GM21515 (cell line): ENCODE measurements around the gene SHISA6.

Experiments used
- ATAC-seq: cut with Tn5 transposase; IDR thresholded peaks from one replicate; pipeline ENCODE4 v1.9.1; 2021; ENCODE audit not compliant: unreplicated experiment

Gene SHISA6

DNA sequence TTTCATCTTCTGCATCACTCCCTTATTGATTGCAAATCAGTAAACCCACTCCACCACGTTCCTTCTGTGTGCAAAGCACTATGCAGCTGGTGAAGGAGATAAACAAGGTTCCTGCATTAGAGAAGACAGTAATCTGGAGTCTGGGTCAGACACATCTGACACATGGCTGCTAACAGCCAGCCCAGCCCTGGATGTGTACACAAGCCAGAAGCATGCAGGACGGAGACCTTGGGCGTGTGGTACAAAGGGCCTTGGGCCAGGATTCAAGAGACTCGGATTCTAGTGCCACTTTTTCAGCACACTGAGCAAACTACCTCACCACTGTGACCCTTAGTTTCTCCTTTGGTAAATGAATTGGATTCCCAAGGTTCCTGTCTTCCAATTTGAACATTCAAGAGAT is 270.7 kb downstream of the SHISA6 start:
- no peak for ATAC-seq

GRCh38 chr17:11514565-11514964 is 273.6 kb downstream of the SHISA6 start:
- ATAC-seq, result no peak

GRCh38 chr17:11514981-11515680 is 274.1 kb downstream of the SHISA6 start:
- ATAC-seq, result no peak

- ATAC-seq, result no peak
Measured at GRCh38 chr17:11515901-11516300, 274.9 kb downstream of the SHISA6 start.

GRCh38 chr17:11535231-11535630 is 294.2 kb downstream of the SHISA6 start:
- ATAC-seq, result no peak

DNA sequence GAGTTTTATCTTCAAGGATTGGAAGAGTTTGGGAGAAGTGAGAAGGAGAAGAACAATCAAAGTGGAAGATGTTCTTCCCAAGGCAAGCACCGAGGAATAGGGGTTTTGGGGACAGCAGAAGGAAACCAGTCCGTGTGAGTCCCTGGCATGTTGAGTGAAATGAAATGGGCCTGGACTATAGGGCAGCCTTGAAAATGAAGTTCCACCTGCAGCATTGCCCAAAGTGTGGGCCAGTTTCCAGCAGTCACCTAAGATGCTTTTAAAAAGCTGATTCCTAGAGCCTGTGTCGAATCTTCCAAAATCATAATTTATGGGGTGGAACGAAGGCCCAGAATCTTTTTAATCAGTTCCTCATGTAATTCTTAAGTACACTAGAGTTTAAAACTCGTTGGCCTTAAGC is 297.4 kb downstream of the SHISA6 start:
- no peak for ATAC-seq

DNA sequence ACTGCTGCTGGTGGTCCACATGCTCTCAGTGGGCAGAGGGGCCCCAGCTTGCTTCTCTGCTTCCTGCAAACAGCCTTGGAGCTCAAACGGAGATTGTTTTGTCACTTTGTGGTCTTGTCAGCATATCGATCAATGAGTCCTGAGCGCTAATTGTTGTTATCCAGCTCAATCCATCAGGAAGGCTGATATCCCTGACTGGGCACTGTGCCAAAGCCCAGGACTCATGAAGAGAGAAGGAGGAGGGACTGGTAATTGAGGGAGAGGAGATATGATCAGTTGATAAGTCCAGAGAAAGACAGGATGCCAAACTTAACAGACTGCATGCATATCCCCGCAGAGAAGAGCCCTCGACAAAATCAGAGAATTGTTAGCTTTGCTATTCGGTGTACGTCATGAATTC is 298.6 kb downstream of the SHISA6 start:
- ATAC-seq, result no peak

DNA sequence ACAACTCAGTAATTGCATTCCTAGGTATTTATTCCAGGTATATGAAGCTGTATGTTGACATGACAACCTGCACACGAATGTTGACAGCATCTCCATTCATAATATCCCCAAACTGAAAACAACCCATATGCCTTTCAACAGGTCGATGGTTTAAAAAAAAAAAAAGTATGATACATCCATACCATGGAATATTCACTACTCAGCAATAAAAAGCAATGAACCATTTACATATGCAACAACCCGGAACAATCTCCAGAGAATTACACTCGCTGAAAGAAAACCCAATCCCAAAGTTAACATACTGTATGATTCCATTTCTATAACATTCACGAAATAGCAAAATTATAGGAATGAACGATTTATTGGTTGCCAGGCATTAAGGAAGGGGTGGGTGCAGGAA is 304.0 kb downstream of the SHISA6 start:
- ATAC-seq, result no peak

DNA sequence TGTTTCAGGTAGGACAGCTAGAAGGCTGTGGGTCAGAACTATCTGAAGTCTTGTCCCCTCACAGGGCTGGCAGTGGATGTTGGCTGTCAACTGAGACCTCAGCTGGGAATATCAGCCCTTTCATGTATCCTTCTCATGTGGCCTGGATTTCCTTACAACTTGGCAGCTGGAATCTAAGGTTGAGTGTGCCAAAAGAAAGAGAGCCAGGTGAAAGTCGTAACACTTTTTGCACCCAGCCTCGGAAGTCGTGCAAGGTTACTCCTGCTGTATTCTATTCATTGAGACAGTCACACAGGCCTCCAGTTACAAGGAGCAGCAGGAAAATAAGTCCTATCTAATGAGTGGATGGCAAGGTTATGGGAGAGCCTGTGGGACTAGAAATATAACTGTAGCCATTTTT is 304.7 kb downstream of the SHISA6 start:
- no peak for ATAC-seq

DNA sequence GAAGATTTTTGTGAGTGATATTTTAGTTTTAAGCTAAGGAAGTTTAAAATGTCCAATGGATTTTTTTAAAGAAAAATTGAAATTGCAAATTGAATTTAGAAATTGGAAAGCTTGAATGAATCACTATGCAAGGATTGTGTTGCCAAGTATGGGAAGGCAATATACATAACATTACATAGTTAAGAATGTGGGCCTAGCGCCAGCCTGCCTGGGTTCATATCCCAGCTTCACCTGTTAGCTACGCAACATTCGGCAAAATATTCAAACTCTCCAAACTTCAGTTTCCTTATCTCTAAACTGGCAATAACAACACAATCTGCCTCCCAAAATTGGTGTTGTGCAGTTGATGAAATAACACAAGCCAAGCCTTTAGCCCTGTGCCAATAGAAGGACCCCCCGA is 306.8 kb downstream of the SHISA6 start:
- ATAC-seq, result no peak

DNA sequence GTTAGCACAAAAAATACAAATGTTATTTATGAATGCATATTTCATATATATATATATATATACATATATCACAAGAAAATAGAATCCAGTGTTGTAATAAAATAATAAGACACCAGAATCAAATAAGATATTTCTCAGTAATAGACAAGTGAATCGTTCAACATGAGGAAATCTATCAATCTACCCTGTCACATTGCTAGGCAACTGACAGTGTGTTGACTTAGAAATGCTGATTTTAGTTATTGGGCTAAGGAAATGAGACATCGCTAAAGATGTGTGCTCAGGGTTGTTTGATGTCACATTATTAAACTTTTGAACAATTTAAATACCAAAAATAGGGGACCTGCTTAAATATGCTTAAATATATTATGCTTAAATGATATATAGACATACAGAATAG is 307.4 kb downstream of the SHISA6 start:
- ATAC-seq, result no peak

DNA sequence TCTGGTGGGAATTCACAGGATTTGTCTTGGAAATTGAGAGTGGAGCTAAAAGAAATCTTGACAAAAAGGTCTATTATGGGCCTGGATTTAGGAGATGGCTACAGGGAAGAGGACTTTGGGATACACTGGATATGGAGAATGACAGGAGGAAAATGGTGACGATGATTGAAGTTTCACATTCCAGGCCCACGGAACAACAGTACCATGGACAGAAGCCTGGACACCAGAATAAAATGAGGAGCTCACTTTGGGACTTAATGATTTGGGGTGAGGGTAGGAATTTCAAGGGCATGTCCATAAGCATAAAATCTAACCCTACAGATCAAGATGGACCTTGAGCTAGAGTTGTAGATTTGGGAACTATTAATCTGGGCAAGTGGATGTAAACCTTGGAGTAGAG is 309.4 kb downstream of the SHISA6 start:
- ATAC-seq, result no peak

GRCh38 chr17:11551442-11551841 is 310.4 kb downstream of the SHISA6 start:
- ATAC-seq, result no peak

DNA sequence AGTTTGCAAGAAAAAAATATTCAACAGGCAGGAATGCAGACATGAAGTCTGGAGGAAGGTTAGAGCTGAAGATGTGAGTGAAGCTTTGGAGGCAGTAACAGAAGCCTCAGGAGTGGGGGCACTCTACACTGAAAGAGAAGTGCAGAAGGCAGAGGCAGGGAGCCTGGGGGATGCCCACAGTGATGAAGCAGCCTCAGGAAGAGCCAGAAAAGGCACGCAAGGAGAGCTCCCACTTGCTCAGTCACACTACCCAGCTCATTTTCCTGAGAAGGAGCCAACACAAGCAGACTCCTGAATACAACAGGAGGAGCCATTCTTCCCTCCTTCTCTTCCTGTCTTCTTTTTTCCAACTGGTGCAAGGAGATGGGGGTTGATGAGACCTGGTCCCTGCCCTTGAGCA is 312.1 kb downstream of the SHISA6 start:
- no peak for ATAC-seq

- ATAC-seq, result no peak
Measured at GRCh38 chr17:11554042-11554441, 313.0 kb downstream of the SHISA6 start.

DNA sequence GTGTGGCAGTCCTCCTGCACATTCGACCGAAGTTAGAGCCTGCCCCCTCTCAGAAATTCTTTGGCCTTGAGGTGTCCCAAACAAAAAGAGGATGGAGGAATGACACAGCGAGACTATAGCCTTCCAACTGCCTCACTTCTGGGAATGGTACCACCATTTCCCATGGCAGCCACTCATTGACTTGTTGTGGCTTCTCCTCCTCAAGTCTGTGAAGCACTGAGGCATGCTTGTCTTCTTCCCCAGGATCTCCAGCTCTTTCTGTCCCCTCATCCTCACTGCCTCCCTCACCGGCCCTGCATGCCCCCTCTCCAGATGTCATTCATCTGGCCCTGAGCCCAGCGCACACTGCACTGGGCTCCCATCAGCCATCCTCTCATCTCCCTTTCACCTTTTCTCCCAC is 313.5 kb downstream of the SHISA6 start:
- ATAC-seq, result no peak

GRCh38 chr17:11555530-11555929 is 314.5 kb downstream of the SHISA6 start:
- no peak for ATAC-seq

DNA sequence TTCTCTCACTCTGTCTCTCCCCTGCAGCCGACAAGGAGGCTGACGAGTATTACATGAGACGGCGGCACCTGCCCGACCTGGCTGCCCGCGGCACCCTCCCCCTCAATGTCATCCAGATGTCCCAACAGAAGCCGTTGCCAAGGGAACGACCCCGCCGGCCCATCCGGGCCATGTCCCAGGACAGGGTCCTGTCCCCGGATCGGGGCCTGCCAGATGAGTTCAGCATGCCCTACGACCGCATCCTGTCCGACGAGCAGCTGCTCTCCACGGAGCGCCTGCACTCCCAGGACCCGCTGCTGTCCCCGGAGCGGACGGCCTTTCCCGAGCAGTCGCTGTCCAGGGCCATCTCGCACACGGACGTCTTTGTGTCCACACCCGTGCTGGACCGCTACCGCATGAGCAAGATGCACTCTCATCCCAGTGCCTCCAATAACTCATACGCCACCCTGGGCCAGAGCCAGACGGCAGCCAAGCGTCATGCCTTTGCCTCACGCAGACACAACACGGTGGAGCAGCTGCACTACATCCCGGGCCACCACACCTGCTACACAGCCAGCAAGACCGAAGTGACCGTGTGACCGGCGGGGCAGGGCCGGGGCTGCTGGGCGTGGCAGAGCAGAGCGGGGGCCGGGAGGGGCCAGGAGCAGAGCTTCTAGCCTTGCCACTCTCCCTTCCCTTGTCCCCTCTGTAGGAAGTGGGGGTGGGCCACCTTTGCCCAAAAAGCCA is 316.9 kb downstream of the SHISA6 start:
- no peak for ATAC-seq

GRCh38 chr17:11558681-11559234 is 317.7 kb downstream of the SHISA6 start:
- ATAC-seq, result no peak

DNA sequence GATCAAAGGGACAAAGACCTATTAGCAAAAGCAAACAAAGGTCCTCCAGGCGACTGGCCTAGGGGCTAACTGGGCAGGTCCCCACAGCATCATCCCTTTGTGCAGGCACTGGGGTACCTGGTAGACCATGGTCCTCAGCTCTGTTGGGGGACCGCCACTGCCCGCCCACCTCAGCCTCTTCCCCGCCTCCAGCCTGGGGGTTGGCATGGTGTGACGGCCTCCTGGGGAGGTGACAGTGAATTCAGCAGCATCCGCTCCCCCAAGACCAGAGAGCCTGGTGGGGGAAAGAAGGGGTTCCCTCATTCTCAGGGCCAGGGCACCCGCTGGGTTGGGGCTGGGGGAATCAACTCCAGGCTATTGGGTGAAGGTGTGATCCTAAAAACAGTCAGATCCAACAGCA is 318.6 kb downstream of the SHISA6 start:
- ATAC-seq, result no peak

DNA sequence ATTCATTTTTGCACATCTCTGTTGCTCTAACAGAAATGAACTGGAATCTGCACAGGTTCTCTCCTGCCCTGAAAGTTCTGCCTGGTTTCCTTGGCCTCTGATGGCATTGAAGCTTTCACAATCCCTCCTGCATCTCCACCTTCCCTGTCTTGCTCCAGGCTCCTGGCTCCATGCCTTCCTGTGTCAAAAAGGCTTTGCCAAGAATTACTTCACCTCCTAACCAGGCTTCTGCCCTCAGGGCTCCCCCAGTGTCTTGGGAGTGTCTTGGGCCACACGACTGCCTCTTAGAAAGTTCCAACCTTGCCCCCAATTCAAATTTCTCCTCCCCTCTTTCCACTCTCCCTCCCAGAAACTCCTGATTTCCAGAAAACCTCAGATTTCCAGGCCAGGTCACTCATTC is 320.3 kb downstream of the SHISA6 start:
- no peak for ATAC-seq

DNA sequence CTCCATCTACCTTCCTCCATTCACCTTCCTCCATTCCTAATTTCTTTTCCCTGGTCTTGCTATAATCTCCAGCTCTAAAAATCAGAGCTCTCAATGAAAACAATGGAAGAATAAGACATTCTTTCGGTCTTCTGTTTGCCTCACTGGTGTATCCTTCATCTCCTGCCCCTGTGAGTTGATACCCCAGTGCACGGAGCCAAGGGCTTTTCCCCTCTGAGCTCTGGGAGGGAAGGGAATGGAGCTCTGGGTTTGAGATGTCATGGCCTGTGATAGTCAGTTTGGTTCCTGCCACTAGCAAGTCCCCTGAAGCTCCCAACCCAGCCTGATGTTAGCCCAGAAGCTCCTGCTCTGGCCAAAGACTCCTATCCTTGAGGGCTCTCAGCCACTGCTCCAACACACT is 320.7 kb downstream of the SHISA6 start:
- ATAC-seq, result no peak
